Right lobe of liver (tissue), 4 donors: Measurements from ENCODE around the gene PAQR7.
"Not testable (repeated sequence)": the region's sequence is repeated elsewhere in the genome, so short reads cannot be mapped to it uniquely, and the experiment has no call there.

Source experiments
- POLR2A ChIP-seq: fragments of 450-650 bp; IDR thresholded peaks from one replicate; pipeline ENCODE4 v1.6.1; 2017; ENCODE audit warnings: antibody characterized with exemption, mild to moderate bottlenecking
- TF ChIP-seq, protein P1 (sequence below), 4 donors: fragments of 200-600 bp in 3 of 4; fragments of 450-650 bp in 1 of 4; IDR thresholded peaks; one replicate each; pipeline versions ENCODE4 v1.5.1 to v1.8.0; 2016 to 2022; ENCODE audit warnings: antibody characterized with exemption in 4 of 4, mild to moderate bottlenecking in 2 of 4
- donor health status: DM: no; HTN: no; CAD: no.
- donor health status: DM: no; HTN: no; CAD: no.
- donor health status: DM: no; HTN: yes; CAD: no.

DNA sequence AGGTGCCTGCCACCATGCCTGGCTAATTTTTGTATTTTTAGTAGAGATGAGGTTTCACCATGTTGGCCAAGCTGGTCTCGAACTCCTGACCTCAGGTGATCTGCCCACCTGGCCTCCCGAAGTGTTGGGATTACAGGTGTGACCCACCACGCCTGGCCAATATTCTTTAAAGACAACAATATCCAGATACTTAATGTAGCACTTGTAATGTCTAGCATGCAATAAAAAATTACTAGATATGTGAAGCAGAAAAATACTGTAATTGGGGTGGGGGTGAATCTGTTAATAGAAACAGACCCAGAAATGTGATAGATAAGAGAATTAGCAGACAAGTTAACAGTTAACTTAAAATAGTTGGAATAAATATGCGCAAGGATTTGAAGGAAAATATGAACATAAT is 35.7 kb downstream of the PAQR7 start:
- not testable (repeated sequence) for TF ChIP-seq POLR2A
- TF ChIP-seq, protein P1, sequence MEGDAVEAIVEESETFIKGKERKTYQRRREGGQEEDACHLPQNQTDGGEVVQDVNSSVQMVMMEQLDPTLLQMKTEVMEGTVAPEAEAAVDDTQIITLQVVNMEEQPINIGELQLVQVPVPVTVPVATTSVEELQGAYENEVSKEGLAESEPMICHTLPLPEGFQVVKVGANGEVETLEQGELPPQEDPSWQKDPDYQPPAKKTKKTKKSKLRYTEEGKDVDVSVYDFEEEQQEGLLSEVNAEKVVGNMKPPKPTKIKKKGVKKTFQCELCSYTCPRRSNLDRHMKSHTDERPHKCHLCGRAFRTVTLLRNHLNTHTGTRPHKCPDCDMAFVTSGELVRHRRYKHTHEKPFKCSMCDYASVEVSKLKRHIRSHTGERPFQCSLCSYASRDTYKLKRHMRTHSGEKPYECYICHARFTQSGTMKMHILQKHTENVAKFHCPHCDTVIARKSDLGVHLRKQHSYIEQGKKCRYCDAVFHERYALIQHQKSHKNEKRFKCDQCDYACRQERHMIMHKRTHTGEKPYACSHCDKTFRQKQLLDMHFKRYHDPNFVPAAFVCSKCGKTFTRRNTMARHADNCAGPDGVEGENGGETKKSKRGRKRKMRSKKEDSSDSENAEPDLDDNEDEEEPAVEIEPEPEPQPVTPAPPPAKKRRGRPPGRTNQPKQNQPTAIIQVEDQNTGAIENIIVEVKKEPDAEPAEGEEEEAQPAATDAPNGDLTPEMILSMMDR (IDR thresholded peaks at IDR 0.05) = not testable (repeated sequence)
